K562 (cell line): ENCODE results near the gene RARA. TPM values are rescaled to one million over a fixed set of nuclear protein-coding genes. Genes with fewer than 3 reads are reported as not detected.

Source experiments
- ATAC-seq: fragments of 200-7000 bp; cut with Tn5 transposase; 3 replicates; pipeline ENCODE4 v1.9.1; 2020; ENCODE audit warnings: moderate library complexity
- BruUV-seq: library from RNA; stranded (reverse); fragments of 400-500 nt; replicated peaks from 2 replicates; lab custom pipeline; 2021; lab: Mats Ljungman, UMichigan
- CTCF ChIA-PET: fragments of 300-600 bp; formaldehyde crosslinking; extraction: SDS; loops from one replicate; lab custom pipeline; 2021; ENCODE audit warnings: low intra/inter-chr PET ratio; lab: Yijun Ruan, JAX
- POLR2A ChIA-PET: fragments of 300-600, 350-650 bp; sonication (Branson Sonifier 250); formaldehyde crosslinking; extraction: SDS; loops from one replicate; lab custom pipeline; 2021; ENCODE audit warnings: antibody characterized with exemption, inconsistent platforms; lab: Yijun Ruan, JAX
- DNase-seq, 4 experiments: peaks; one replicate each; pipeline versions ENCODE4 v3.0.0 to v3.0.0-alpha.2; 2011 to 2018; ENCODE audit warnings: low spot score in 3 of 4, mixed read lengths in 3 of 4; ENCODE audit errors: extremely low read depth in 1 of 4
- FAIRE-seq: peaks from 2 replicates; lab custom pipeline; 2011; peaks lifted over from hg19 to GRCh38; lab: Jason Lieb, UNC
- H2AFZ ChIP-seq: 2 replicates; pipeline ENCODE4 v1.6.0; 2011; ENCODE audit warnings: low read depth, low read length, control low read depth, inconsistent platforms
- H3K27ac ChIP-seq: fragments of 200-600 bp; 3 replicates; pipeline ENCODE4 v1.8.0; 2011; ENCODE audit warnings: low read depth, mild to moderate bottlenecking, control low read depth, inconsistent platforms, low read length, moderate library complexity, mixed read lengths; ENCODE audit errors: extremely low read depth
- H3K27me3 ChIP-seq, 2 experiments: fragments of 300-600 bp in 1 of 2; 2 replicates in 1 of 2; 3 replicates in 1 of 2; pipeline versions ENCODE4 v1.6.0 to v1.8.0; 2011; ENCODE audit warnings: inconsistent platforms in 2 of 2, low read length in 2 of 2, mild to moderate bottlenecking in 1 of 2, mixed read lengths in 1 of 2, moderate library complexity in 1 of 2; ENCODE audit not compliant: control insufficient read depth in 2 of 2, insufficient read depth in 2 of 2
- H3K36me3 ChIP-seq: fragments of 300-600 bp; 3 replicates; pipeline ENCODE4 v1.8.0; 2011; ENCODE audit warnings: mild to moderate bottlenecking, low read length, inconsistent platforms; ENCODE audit not compliant: control insufficient read depth, insufficient read depth
- H3K4me1 ChIP-seq, 2 experiments: fragments of 200-600 bp in 1 of 2; replicated peaks in 1 of 2; 2 replicates in 1 of 2; 3 replicates in 1 of 2; pipeline versions ENCODE4 v1.5.1 to v1.8.0; 2011; ENCODE audit warnings: inconsistent platforms in 2 of 2, low read length in 2 of 2, mild to moderate bottlenecking in 1 of 2, mixed read lengths in 1 of 2, moderate library complexity in 1 of 2; ENCODE audit not compliant: control insufficient read depth in 2 of 2, insufficient read depth in 2 of 2
- H3K4me2 ChIP-seq: 2 replicates; pipeline ENCODE4 v1.6.1; 2011; ENCODE audit warnings: low read length, control low read depth, inconsistent platforms, mixed read lengths; ENCODE audit not compliant: insufficient read depth
- H3K4me3 ChIP-seq: fragments of 200-600 bp; sonication (generic), shearing (Covaris generic); 2 replicates; pipeline ENCODE4 v1.5.1; 2016; ENCODE audit warnings: control low read depth, inconsistent platforms
- H3K79me2 ChIP-seq: fragments of 200-600 bp; 3 replicates; pipeline ENCODE4 v1.8.0; 2011; ENCODE audit warnings: low read length, inconsistent platforms; ENCODE audit not compliant: control insufficient read depth, insufficient read depth
- H3K9ac ChIP-seq, 2 experiments: 2 replicates each; pipeline versions ENCODE4 v1.6.0 to v1.6.1; 2011; ENCODE audit warnings: low read depth in 2 of 2, low read length in 2 of 2, control low read depth in 1 of 2, inconsistent platforms in 1 of 2, mild to moderate bottlenecking in 1 of 2, mixed read lengths in 1 of 2; ENCODE audit not compliant: insufficient read depth in 1 of 2
- H3K9me1 ChIP-seq: one replicate; pipeline ENCODE4 v1.6.0; 2011; ENCODE audit warnings: inconsistent platforms, mild to moderate bottlenecking, low read length, moderate library complexity; ENCODE audit not compliant: control insufficient read depth, insufficient read depth
- H3K9me3 ChIP-seq: replicated peaks from 2 replicates; pipeline ENCODE4 v1.5.1; 2011; ENCODE audit warnings: low read depth, low read length, inconsistent platforms; ENCODE audit not compliant: control insufficient read depth, insufficient read depth
- H4K20me1 ChIP-seq: replicated peaks from 2 replicates; pipeline ENCODE4 v1.6.1; 2011; ENCODE audit warnings: low read length, inconsistent platforms, mixed read lengths; ENCODE audit not compliant: control insufficient read depth, insufficient read depth
- C11orf30 ChIP-seq: fragments of 450-650 bp; IDR thresholded peaks from 2 replicates; pipeline ENCODE4 v1.6.1; 2016; ENCODE audit warnings: low read depth, mild to moderate bottlenecking
- CREB3L1 ChIP-seq: fragments of 450-650 bp; IDR thresholded peaks from 2 replicates; pipeline ENCODE4 v1.6.1; 2014; ENCODE audit warnings: low read depth, mild to moderate bottlenecking, moderate library complexity, borderline replicate concordance
- CSDE1 ChIP-seq, 2 experiments: fragments of 450-650 bp; IDR thresholded peaks; 2 replicates each; pipeline ENCODE4 v1.6.1; 2016; ENCODE audit warnings: mild to moderate bottlenecking in 1 of 2
- EGR1 ChIP-seq: fragments of 450-650 bp; conservative IDR thresholded peaks from 2 replicates; pipeline ENCODE4 v1.6.1; 2017; ENCODE audit warnings: mild to moderate bottlenecking
- EP400 ChIP-seq: fragments of 450-650 bp; IDR thresholded peaks from 2 replicates; pipeline ENCODE4 v1.6.1; 2017; ENCODE audit warnings: antibody characterized with exemption, mild to moderate bottlenecking, moderate library complexity
- ETV5 ChIP-seq: sonication (generic); formaldehyde crosslinking; IDR thresholded peaks from 2 replicates; pipeline ENCODE4 v1.4.0; 2020; ENCODE audit warnings: low read depth, mild to moderate bottlenecking, missing genetic modification reagents
- HDAC1 ChIP-seq, 2 experiments: fragments of 450-650 bp; IDR thresholded peaks; 2 replicates each; pipeline ENCODE4 v1.6.1; 2016 to 2017; ENCODE audit warnings: inconsistent platforms in 1 of 2, mild to moderate bottlenecking in 1 of 2, moderate library complexity in 1 of 2
- HNRNPLL ChIP-seq: fragments of 200-400 bp; formaldehyde crosslinking; IDR thresholded peaks from 2 replicates; pipeline ENCODE4 v1.6.1; 2017; ENCODE audit warnings: low read length, low read depth, mild to moderate bottlenecking; ENCODE audit not compliant: poor library complexity, severe bottlenecking
- KHSRP ChIP-seq: fragments of 450-650 bp; IDR thresholded peaks from 2 replicates; pipeline ENCODE4 v1.6.1; 2017
- L3MBTL2 ChIP-seq: fragments of 450-650 bp; IDR thresholded peaks from 2 replicates; pipeline ENCODE4 v1.6.1; 2016; ENCODE audit warnings: mild to moderate bottlenecking, moderate library complexity
- MCM3 ChIP-seq: fragments of 450-650 bp; IDR thresholded peaks from 2 replicates; pipeline ENCODE4 v1.6.1; 2016
- MXI1 ChIP-seq: IDR thresholded peaks from 2 replicates; pipeline ENCODE4 v1.6.1; 2011; ENCODE audit warnings: low read depth, mild to moderate bottlenecking, improper control_type of control experiment, low read length
- NCOR1 ChIP-seq: fragments of 450-650 bp; IDR thresholded peaks from 2 replicates; pipeline ENCODE4 v1.6.1; 2016; ENCODE audit warnings: mild to moderate bottlenecking, moderate library complexity
- NFRKB ChIP-seq: fragments of 450-650 bp; IDR thresholded peaks from 2 replicates; pipeline ENCODE4 v1.6.1; 2016; ENCODE audit warnings: low read depth
- NKRF ChIP-seq: fragments of 450-650 bp; IDR thresholded peaks from 2 replicates; pipeline ENCODE4 v1.6.1; 2016; ENCODE audit warnings: borderline replicate concordance
- PHF20 ChIP-seq: fragments of 450-650 bp; IDR thresholded peaks from 2 replicates; pipeline ENCODE4 v1.6.1; 2018; ENCODE audit not compliant: partially characterized antibody
- PTTG1 ChIP-seq: fragments of 450-650 bp; IDR thresholded peaks from 2 replicates; pipeline ENCODE4 v1.6.1; 2016; ENCODE audit warnings: low read depth, mild to moderate bottlenecking, missing genetic modification characterization, missing compliant biosample characterization
- SP1 ChIP-seq: sonication (generic); formaldehyde crosslinking; IDR thresholded peaks from 2 replicates; pipeline ENCODE4 v1.8.1; 2022; ENCODE audit warnings: mild to moderate bottlenecking, missing genetic modification reagents
- TBL1XR1 ChIP-seq, 2 experiments: IDR thresholded peaks; 2 replicates each; pipeline ENCODE4 v1.6.1; 2012; ENCODE audit warnings: improper control_type of control experiment in 2 of 2, low read length in 2 of 2, mild to moderate bottlenecking in 1 of 2
- ZBTB7A ChIP-seq: IDR thresholded peaks from 2 replicates; pipeline ENCODE4 v1.6.1; 2011; ENCODE audit warnings: low read depth, mild to moderate bottlenecking, low read length, moderate library complexity, borderline replicate concordance; ENCODE audit not compliant: control insufficient read depth
- WGBS: fragments of 100-300 bp; shearing (Covaris generic); methylation state at CpG from one replicate; pipeline ENCODE4 v1.1.6; 2016; ENCODE audit warnings: low coverage, mixed read lengths; ENCODE audit not compliant: insufficient coverage; ENCODE audit errors: missing lambda C conversion rate; 5-methylcytosine and 5-hydroxymethylcytosine counted together
- in situ Hi-C: fragments of 300-500 bp; cut with MboI; formaldehyde crosslinking; loops from 4 replicates; pipeline ENCODE4 v1.15.0; 2018; ENCODE audit warnings: inconsistent platforms, mixed read lengths
- intact Hi-C: fragments of 100-400 bp; cut with micrococcal nuclease; formaldehyde crosslinking; loops from 2 replicates; pipeline ENCODE4 v1.14.2; 2022
- polyA plus RNA-seq, 8 experiments: library from polyadenylated mRNA; depleted of rRNA in 4 of 8; stranded (reverse) in 5 of 8; unstranded in 3 of 8; fragments of >200 nt; fragmentation: Nextera tagmentation in 2 of 8; fragmentation: Illumina TruSeq in 1 of 8; extraction: Ambion mirVana in 2 of 8; extraction: Trizol in 1 of 8; gene quantifications; 2 replicates each; pipeline versions ENCODE4 v1.2.1 to v1.2.3, GENCODE V29; 2011 to 2014; ENCODE audit warnings: inconsistent platforms in 1 of 8, missing spikeins in 1 of 8
- total RNA-seq, 7 experiments: library from RNA; depleted of rRNA in 6 of 7; stranded (reverse); fragments of >200 nt in 6 of 7; fragmentation: Illumina TruSeq in 2 of 7; extraction: Trizol in 2 of 7; gene quantifications; 2 replicates each; pipeline versions ENCODE4 v1.2.1 to v1.2.3, GENCODE V29; 2011 to 2021; ENCODE audit warnings: low replicate concordance in 1 of 7

RARA gene
- total and polyA plus RNA-seq, 9 of the 15 experiments (the other 6 are each of a cell fraction or from before 2014, with no cell fraction given): 0.10 to 28.0 (median 7.9) TPM

- no peaks in the 10 kb centered on the region for H3K27me3 ChIP-seq
- peak overlapping the region; percentile 87 for H3K27ac ChIP-seq
- H3K9me1 ChIP-seq: peaks cover 6% of the 10 kb centered on the region
- intact Hi-C loops (no loop called here), in situ Hi-C loops (no loop called here)
- H2AFZ ChIP-seq: peak overlapping the region; percentile 92
- peaks cover 90% of the 10 kb centered on the region for H3K79me2 ChIP-seq
- peak overlapping the region; percentile 89 for H3K4me2 ChIP-seq
- peaks cover 41 to 76% of the 10 kb centered on the region in 2 experiments for H3K4me1 ChIP-seq
- H3K9ac ChIP-seq: peak overlapping the region; percentile 65 to 94
- 23% methylated on average over 19 of the region's 19 CpGs for WGBS
- DNase-seq (peak; percentile 72 to 81 (median 80)), FAIRE-seq (peak; percentile 87), ATAC-seq (peak; percentile 19)
- H3K36me3 ChIP-seq: no peaks in the 10 kb centered on the region
- no TSS peak for BruUV-seq
- H3K9me3 ChIP-seq: no peaks in the 10 kb centered on the region
- H3K4me3 ChIP-seq: peak overlapping the region; percentile 34
- CTCF ChIA-PET: no interaction called here
- H4K20me1 ChIP-seq: peaks cover 9% of the 10 kb centered on the region
- POLR2A ChIA-PET: interaction anchor here (0.6 to 1.5 kb wide), 5 partner anchors 10 to 671 kb away, joined by 3 to 10 read pairs (median 3); partner anchors contain the start of gene WIPF2
- TF ChIP-seq ETV5 (CRISPR knock-in tag): peak; percentile 83; the same call in 1 of the 2 replicates
- TF ChIP-seq ZBTB7A: peak; percentile 10; the same call in 1 of the 2 replicates
- no peak for TF ChIP-seq PTTG1 (tag)
- no peak for TF ChIP-seq SP1
- TF ChIP-seq HNRNPLL: peak; percentile 22
- no peak for TF ChIP-seq NFRKB
- TF ChIP-seq TBL1XR1 (IDR thresholded peaks at IDR 0.05; ENCODE audit: low read length in 2 of 2): 0 out of 4 replicates have a peak, but pooled peaks of 1 of the 2 experiments have one; percentile 11
- TF ChIP-seq CSDE1 (IDR thresholded peaks at IDR 0.05): peak in 1 of 2 experiments; percentile 87; a peak in 2 of 4 replicates
- TF ChIP-seq HDAC1 (IDR thresholded peaks at IDR 0.05): peak in 1 of 2 experiments; percentile 41; a peak in 2 of 4 replicates
- peak; percentile 32; the same call in 1 of the 2 replicates for TF ChIP-seq NCOR1
- TF ChIP-seq EGR1: peak; percentile 23; the same call in 1 of the 2 replicates
- TF ChIP-seq NKRF: no peak
- TF ChIP-seq C11orf30: no peak
- no peak for TF ChIP-seq MCM3
- peak; percentile 25; the same call in 1 of the 2 replicates for TF ChIP-seq L3MBTL2
- no peak for TF ChIP-seq KHSRP
- 0 out of 2 replicates have a peak, but pooled peaks have one; percentile 35 for TF ChIP-seq CREB3L1
- TF ChIP-seq MXI1: peak; percentile 66
- TF ChIP-seq PHF20: no peak
- TF ChIP-seq EP400: peak; percentile 55
Observed at GRCh38 chr17:40322358-40323315, 13.7 kb downstream of the RARA start.
